Neural progenitor cell (in vitro differentiated cells): ENCODE data around the gene TYMS.

Source experiments
- EZH2 ChIP-seq: fragments of 200-600 bp; sonication (generic); IDR thresholded peaks from 2 replicates; pipeline ENCODE4 v1.6.1; 2017; ENCODE audit warnings: antibody characterized with exemption, mild to moderate bottlenecking, moderate library complexity
- EZH2phosphoT487 ChIP-seq: fragments of 200-600 bp; sonication (generic); IDR thresholded peaks from 2 replicates; pipeline ENCODE4 v1.6.1; 2017; ENCODE audit warnings: antibody characterized with exemption
- TF ChIP-seq, protein P1 (sequence below): fragments of 200-600 bp; sonication (generic); IDR thresholded peaks from 2 replicates; pipeline ENCODE4 v1.5.1; 2017; ENCODE audit warnings: antibody characterized with exemption, mild to moderate bottlenecking

DNA sequence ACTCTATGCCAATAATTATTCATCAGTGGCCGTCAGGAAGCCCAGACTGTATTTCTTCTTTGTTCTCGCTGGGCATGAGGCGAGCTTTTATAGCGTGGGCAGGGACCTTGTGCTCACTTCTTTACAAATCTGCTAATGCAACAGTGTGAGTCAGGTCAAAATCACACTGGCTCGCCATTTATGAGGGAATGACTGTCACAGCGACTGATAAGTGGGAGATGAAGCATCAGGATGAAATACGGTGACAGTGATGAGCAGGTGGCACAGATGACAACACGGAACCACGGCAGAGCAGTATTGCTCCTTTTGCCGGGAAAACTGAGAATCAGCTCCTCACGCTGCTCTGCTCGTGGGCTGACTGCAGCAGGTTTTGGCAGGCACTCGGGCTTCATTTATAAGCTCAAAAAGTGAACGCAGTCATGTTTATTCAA, 20.5 kb downstream of the TYMS start:
- TF ChIP-seq, protein P1, sequence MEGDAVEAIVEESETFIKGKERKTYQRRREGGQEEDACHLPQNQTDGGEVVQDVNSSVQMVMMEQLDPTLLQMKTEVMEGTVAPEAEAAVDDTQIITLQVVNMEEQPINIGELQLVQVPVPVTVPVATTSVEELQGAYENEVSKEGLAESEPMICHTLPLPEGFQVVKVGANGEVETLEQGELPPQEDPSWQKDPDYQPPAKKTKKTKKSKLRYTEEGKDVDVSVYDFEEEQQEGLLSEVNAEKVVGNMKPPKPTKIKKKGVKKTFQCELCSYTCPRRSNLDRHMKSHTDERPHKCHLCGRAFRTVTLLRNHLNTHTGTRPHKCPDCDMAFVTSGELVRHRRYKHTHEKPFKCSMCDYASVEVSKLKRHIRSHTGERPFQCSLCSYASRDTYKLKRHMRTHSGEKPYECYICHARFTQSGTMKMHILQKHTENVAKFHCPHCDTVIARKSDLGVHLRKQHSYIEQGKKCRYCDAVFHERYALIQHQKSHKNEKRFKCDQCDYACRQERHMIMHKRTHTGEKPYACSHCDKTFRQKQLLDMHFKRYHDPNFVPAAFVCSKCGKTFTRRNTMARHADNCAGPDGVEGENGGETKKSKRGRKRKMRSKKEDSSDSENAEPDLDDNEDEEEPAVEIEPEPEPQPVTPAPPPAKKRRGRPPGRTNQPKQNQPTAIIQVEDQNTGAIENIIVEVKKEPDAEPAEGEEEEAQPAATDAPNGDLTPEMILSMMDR, result no peak
- TF ChIP-seq EZH2 (no peak), EZH2phosphoT487 (no peak)
